ENCODE measurements around the gene ZNF646. TPM values are rescaled to one million over a fixed set of nuclear protein-coding genes. Genes with fewer than 3 reads are reported as not detected.

Gene ZNF646
- total RNA-seq, 1 donor from 2014 or later: 12.7 TPM

- peak; percentile 64 to 74 for DNase-seq (ENCODE audit: low read depth in 2 of 2)
These were observed 34.0 kb downstream of the ZNF646 start, which contains the start of gene BCKDK for GRCh38 chr16:31108035-31108793. TSS of gene BCKDK (plus strand) at chr16:31108386. CDS start at chr16:31109224, 838 bp downstream.

- no peak for DNase-seq (ENCODE audit: low read depth in 2 of 2)
These were observed 34.8 kb downstream of the ZNF646 start for GRCh38 chr16:31108794-31109558.

GRCh38 chr16:31109622-31110021 lies 35.4 kb downstream of the ZNF646 start:
- DNase-seq (ENCODE audit: low read depth in 2 of 2): no peak

- no peak for DNase-seq (ENCODE audit: low read depth in 2 of 2)
These were observed 36.1 kb downstream of the ZNF646 start for GRCh38 chr16:31110106-31111034.

DNA sequence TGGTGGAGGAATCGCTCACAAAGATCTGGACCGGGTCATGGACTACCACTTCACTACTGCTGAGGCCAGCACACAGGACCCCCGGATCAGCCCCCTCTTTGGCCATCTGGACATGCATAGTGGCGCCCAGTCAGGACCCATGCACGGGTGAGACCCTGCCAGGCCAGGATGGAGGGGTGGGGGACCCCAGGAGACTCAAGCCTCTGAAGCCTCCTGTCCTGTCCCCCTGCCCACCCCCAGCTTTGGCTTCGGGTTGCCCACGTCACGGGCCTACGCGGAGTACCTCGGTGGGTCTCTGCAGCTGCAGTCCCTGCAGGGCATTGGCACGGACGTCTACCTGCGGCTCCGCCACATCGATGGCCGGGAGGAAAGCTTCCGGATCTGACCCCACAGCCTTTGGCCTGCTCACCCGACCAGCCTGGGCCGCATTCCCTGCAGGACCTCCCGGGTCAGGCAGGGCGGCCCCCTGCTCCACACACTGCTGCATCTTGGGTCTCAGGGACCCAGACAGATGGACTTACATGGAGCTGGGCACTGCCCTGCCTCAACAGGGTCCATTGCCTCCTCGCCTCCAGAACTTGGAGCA lies 37.8 kb downstream of the ZNF646 start:
- no peak for DNase-seq (ENCODE audit: low read depth in 2 of 2)

DNA sequence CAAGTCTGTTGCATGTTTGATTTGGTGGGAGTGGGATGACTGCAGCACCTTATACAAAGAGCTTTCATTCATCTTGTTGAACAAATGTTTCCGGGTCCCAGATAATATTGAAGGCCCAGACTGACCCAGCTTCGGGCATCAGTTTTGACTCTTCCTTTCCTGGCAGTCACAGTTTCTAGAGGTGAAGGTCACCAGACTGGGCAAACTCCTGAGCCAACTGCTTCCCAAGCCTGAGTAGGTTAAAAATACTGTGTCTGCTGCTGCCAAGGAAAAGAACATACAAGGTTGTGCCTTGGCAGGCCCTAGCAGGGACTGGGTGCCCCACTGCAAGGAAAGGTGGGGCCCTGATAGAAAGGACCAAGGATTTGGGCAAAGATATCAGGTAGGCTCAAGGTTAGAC lies 38.5 kb downstream of the ZNF646 start:
- no peak for DNase-seq (ENCODE audit: low read depth in 2 of 2)

DNA sequence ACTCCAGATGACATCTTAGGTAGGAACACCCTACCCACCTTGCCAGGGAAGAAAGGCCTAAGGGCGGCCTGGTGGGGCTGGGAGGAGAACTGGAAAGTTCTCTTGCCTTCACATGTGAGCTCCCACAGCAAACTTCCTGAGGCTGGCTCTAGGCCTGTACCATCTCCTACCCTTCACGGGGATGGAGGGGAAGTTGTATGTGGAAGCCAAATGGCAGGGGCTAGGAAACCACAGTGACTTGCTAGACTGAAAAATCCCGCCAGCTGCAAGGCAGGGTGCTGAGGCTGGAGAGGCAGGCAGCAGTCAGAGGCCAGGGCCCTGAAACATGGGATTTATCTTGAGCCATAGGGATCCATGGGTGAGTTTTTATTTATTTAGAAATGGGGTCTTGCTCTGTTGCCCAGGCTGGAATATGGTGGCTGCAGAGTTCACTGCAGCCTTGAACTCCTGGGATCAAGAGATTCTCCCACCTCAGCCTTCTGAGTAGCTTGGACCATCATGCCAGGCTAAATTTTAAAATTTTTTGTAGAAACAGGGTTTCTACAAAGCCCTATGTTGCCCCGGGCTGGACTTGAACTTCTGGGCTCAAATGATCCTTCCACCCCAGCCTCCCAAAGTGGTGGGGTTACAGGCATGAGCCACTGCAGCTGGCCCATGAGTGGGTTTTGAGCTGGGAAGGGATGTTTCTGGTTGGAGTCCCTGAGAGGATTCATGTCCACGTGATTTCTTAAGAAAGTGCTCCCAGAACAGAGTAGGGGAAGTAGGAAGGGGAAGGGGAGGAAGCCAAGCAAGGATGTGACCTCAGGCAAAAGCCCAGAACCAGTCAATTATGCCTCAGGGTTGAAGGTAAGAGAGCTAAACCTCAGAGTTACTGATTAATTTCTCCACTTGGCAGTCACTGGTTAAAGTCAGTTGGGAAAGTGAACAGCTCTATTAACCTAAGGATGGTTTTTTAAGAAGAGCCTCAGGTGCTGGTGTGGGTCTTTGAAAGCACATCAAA lies 39.2 kb downstream of the ZNF646 start:
- DNase-seq (ENCODE audit: low read depth in 2 of 2): peak in 1 of 2 donors; percentile 28

DNA sequence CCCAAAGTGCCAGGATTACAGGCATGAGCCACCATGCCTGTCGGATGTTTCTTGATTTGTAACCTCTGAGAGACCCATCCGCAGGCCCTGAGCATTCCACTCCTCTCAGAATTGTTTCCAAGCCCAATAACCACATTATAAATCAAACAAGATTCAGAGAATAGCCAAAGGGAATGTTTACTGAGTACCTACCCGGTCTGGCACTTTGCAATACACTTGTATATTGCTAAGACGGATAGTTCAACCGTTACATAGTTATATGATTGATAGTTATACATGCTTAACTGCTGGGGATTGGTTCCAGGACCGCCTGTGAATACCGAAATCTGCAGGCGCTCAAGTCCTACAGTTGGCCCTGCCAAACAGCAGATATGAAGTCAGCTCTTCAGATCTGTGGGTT lies 40.2 kb downstream of the ZNF646 start:
- DNase-seq (ENCODE audit: low read depth in 2 of 2): no peak

GRCh38 chr16:31117384-31118222 lies 43.4 kb downstream of the ZNF646 start, which contains the start of gene KAT8:
TSS of gene KAT8 (plus strand) at chr16:31117664. CDS start at chr16:31117682, 18 bp downstream.
- DNase-seq (ENCODE audit: low read depth in 2 of 2): peak; percentile 98

GRCh38 chr16:31118223-31119155 lies 44.3 kb downstream of the ZNF646 start:
- peak in 1 of 2 donors; percentile 18 for DNase-seq (ENCODE audit: low read depth in 2 of 2)

GRCh38 chr16:31120129-31120528 lies 45.9 kb downstream of the ZNF646 start:
- DNase-seq (ENCODE audit: low read depth in 2 of 2): no peak

GRCh38 chr16:31125844-31126243 lies 51.6 kb downstream of the ZNF646 start:
- DNase-seq (ENCODE audit: low read depth in 2 of 2): no peak

GRCh38 chr16:31127182-31127581 lies 53.0 kb downstream of the ZNF646 start:
- DNase-seq (ENCODE audit: low read depth in 2 of 2): no peak

- DNase-seq (ENCODE audit: low read depth in 2 of 2): peak in 1 of 2 donors; percentile 41
These were observed 54.7 kb downstream of the ZNF646 start for GRCh38 chr16:31128711-31129567.

DNA sequence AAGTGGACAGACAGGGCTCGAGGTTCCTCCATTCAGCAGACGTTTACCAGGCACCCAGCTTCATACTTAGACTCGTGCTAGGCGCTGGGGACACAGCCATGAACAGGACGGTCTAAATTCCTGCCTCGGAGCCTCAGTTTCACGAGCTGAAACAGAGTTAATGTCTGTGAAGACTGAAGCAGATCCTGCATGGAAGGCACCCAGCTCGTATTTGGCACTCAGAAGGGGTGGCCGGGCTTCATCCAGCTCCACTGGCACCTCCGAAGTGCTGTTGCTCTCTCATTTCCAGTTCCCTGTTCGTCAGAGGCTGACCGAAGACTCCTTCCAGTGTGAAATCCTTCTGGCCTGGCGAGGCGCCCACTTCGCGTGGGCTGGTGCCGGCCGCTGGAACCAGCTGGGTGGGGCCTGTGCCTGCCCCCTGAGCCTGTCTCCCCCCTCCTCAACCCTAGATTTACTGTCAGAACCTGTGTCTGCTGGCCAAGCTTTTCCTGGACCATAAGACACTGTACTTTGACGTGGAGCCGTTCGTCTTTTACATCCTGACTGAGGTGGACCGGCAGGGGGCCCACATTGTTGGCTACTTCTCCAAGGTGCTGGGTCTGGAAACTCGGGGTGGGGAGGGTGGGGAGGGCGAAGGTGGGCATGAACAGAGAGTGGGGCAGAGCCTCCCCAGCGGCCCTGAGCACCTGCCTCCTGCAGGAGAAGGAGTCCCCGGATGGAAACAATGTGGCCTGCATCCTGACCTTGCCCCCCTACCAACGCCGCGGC lies 55.5 kb downstream of the ZNF646 start:
- DNase-seq (ENCODE audit: low read depth in 2 of 2): no peak

- DNase-seq (ENCODE audit: low read depth in 2 of 2): no peak
These were observed 56.2 kb downstream of the ZNF646 start for GRCh38 chr16:31130336-31130891.
